HG02938 (cell line): ENCODE data around the gene FRMD4A.

Experiments
- ATAC-seq: cut with Tn5 transposase; IDR thresholded peaks from one replicate; pipeline ENCODE4 v1.9.1; 2021; ENCODE audit warnings: mild to moderate bottlenecking, moderate library complexity; ENCODE audit not compliant: unreplicated experiment

The FRMD4A gene

GRCh38 chr10:13893926-13894325 is 436.8 kb downstream of the FRMD4A start:
- ATAC-seq, result no peak

- no peak for ATAC-seq
Measured at GRCh38 chr10:13892871-13893270, 437.9 kb downstream of the FRMD4A start.

GRCh38 chr10:13892001-13892491 is 438.7 kb downstream of the FRMD4A start:
- no peak for ATAC-seq

GRCh38 chr10:13891128-13892000 is 439.4 kb downstream of the FRMD4A start:
- no peak for ATAC-seq

GRCh38 chr10:13890233-13891127 is 440.2 kb downstream of the FRMD4A start:
- no peak for ATAC-seq

GRCh38 chr10:13887761-13888160 is 443.0 kb downstream of the FRMD4A start:
- no peak for ATAC-seq

- no peak for ATAC-seq
Measured at GRCh38 chr10:13885238-13885990, 445.3 kb downstream of the FRMD4A start.

- no peak for ATAC-seq
Measured at GRCh38 chr10:13883636-13884444, 446.9 kb downstream of the FRMD4A start.

GRCh38 chr10:13882119-13882711 is 448.5 kb downstream of the FRMD4A start:
- no peak for ATAC-seq

- no peak for ATAC-seq
Measured at GRCh38 chr10:13880760-13881159, 450.0 kb downstream of the FRMD4A start.

GRCh38 chr10:13877154-13877909 is 453.4 kb downstream of the FRMD4A start:
- ATAC-seq, result no peak

- ATAC-seq, result no peak
Measured at GRCh38 chr10:13873196-13873595, 457.5 kb downstream of the FRMD4A start.

GRCh38 chr10:13872411-13872810 is 458.3 kb downstream of the FRMD4A start:
- no peak for ATAC-seq

GRCh38 chr10:13871776-13872175 is 458.9 kb downstream of the FRMD4A start:
- ATAC-seq, result no peak

- no peak for ATAC-seq
Measured at GRCh38 chr10:13871011-13871410, 459.7 kb downstream of the FRMD4A start.

GRCh38 chr10:13869295-13869664 is 461.4 kb downstream of the FRMD4A start:
- ATAC-seq, result no peak

- no peak for ATAC-seq
Measured at GRCh38 chr10:13868528-13869294, 462.0 kb downstream of the FRMD4A start.

GRCh38 chr10:13867822-13868221 is 462.9 kb downstream of the FRMD4A start:
- no peak for ATAC-seq
